Epidermal melanocyte (primary cell): ENCODE measurements around the gene CHEK1.
"Not testable (repeated sequence)": the region's sequence is repeated elsewhere in the genome, so short reads cannot be mapped to it uniquely, and the experiment has no call there.

Source experiments
- DNase-seq: peaks from one replicate; pipeline ENCODE4 v3.0.0; 2011; ENCODE audit warnings: low spot score; ENCODE audit not compliant: insufficient read length

The CHEK1 gene

GRCh38 chr11:125692887-125693286 is 67.9 kb downstream of the CHEK1 start:
- no peak for DNase-seq

- no peak for DNase-seq
These were observed 70.0 kb downstream of the CHEK1 start for GRCh38 chr11:125694951-125695350.

- DNase-seq, result no peak
These were observed 76.2 kb downstream of the CHEK1 start for GRCh38 chr11:125701018-125701610.

GRCh38 chr11:125701858-125702621 is 77.1 kb downstream of the CHEK1 start:
- DNase-seq, result no peak

GRCh38 chr11:125704686-125705085 is 79.7 kb downstream of the CHEK1 start:
- DNase-seq, result not testable (repeated sequence)

- DNase-seq, result no peak
These were observed 95.8 kb downstream of the CHEK1 start for GRCh38 chr11:125720781-125721180.

- DNase-seq, result no peak
These were observed 99.2 kb downstream of the CHEK1 start for GRCh38 chr11:125724125-125724524.
